ENCODE data around the gene GFRA4. TPM values are rescaled to one million over a fixed set of nuclear protein-coding genes. Genes with fewer than 3 reads are reported as not detected.

The GFRA4 gene
- total and polyA plus RNA-seq, 2 experiments from 2014 or later = not detected

DNA sequence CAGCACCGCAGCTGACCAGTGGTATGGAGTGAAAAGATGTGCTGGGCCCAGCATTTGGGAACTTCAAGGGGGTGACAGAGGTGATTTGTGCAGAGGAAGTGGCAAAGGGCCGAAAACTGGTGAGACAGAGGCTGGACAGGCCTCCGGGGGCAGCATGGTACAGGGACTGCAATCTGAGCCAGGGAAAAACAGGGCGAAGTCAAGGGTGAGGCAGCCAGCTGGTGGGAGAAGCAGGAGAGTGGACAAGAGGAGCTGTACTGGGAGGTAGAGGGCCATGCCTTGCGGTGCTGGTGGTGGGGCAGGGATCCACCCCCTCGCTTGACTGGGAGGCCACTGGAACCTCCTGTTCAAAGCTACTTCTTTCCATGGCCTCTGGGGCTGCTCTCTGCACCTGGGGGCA, 7.3 kb upstream of the GFRA4 start:
- TF ChIP-seq EZH2phosphoT487 (IDR thresholded peaks at IDR 0.05; ENCODE audit: low read depth, severe bottlenecking, unreplicated experiment) = no peak
- TF ChIP-seq, protein P1, sequence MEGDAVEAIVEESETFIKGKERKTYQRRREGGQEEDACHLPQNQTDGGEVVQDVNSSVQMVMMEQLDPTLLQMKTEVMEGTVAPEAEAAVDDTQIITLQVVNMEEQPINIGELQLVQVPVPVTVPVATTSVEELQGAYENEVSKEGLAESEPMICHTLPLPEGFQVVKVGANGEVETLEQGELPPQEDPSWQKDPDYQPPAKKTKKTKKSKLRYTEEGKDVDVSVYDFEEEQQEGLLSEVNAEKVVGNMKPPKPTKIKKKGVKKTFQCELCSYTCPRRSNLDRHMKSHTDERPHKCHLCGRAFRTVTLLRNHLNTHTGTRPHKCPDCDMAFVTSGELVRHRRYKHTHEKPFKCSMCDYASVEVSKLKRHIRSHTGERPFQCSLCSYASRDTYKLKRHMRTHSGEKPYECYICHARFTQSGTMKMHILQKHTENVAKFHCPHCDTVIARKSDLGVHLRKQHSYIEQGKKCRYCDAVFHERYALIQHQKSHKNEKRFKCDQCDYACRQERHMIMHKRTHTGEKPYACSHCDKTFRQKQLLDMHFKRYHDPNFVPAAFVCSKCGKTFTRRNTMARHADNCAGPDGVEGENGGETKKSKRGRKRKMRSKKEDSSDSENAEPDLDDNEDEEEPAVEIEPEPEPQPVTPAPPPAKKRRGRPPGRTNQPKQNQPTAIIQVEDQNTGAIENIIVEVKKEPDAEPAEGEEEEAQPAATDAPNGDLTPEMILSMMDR (IDR thresholded peaks at IDR 0.05; ENCODE audit: poor library complexity) = no peak
- TF ChIP-seq EZH2 (IDR thresholded peaks at IDR 0.05; ENCODE audit: borderline replicate concordance) = no peak

DNA sequence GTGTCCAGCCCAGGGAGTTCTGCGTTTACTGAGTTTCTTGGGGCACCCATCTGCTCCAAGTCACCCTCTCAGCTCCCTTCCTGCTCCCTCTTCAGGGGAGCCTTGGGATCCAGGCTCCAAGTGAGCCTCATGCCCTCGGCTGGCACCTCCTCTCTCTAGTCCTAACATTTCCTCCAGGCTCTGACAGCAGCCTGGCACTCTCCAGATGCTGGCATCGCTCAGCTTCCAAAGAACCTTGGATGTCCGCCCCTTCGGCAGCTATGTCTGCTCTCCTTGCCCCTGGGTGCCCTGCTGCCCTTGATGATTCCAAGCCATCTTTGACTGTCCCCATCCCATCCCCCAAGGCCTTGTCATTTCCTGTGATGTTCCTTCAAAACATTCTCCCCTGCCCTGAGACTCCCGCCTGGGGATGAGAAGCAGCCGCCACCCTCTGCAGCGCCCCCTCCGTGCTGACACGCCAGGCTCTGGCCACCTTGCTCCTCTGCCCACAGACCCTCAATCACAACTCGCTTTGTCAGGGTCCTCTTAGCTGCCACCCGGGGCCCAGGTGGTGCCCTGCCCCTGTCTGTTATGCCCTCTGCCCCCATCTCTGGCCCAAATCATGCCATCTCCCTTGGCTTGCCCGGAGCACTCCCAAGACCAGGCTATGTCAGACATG, 6.6 kb upstream of the GFRA4 start:
- no peak for TF ChIP-seq EZH2 (IDR thresholded peaks at IDR 0.05; ENCODE audit: borderline replicate concordance)
- TF ChIP-seq EZH2phosphoT487 (IDR thresholded peaks at IDR 0.05; ENCODE audit: low read depth, severe bottlenecking, unreplicated experiment) = no peak
- TF ChIP-seq, protein P1 (IDR thresholded peaks at IDR 0.05; ENCODE audit: poor library complexity) = no peak
- H4K20me1 ChIP-seq (ENCODE audit: insufficient read depth, poor library complexity, severe bottlenecking) = no peaks in the 10 kb centered on the region
- no peak overlapping the region for H2AFZ ChIP-seq
- WGBS (ENCODE audit: low lambda C conversion rate, missing lambda C conversion rate) = 87% methylated on average over 13 of the region's 13 CpGs
- no peaks in the 10 kb centered on the region for H3K9me2 ChIP-seq (replicated peaks; ENCODE audit: insufficient read depth)
- H3K4me2 ChIP-seq = no peak overlapping the region
- H3K27me3 ChIP-seq = peaks cover 15% of the 10 kb centered on the region
- H3K9me3 ChIP-seq (ENCODE audit: low read depth) = no peaks in the 10 kb centered on the region
- no peaks in the 10 kb centered on the region for H3K36me3 ChIP-seq (replicated peaks; ENCODE audit: insufficient read depth, low read depth)
- H3K4me1 ChIP-seq (ENCODE audit: insufficient read depth) = peaks cover 6% of the 10 kb centered on the region
- no peak for DNase-seq (ENCODE audit: low spot score)
- no peak overlapping the region for H3K4me3 ChIP-seq
- H3K27ac ChIP-seq = no peak overlapping the region
- H3K79me2 ChIP-seq = no peaks in the 10 kb centered on the region

More for the DNA sequence above, 7.3 kb upstream of the GFRA4 start:
- H4K20me1 ChIP-seq (ENCODE audit: insufficient read depth, poor library complexity, severe bottlenecking) = no peaks in the 10 kb centered on the region
- peaks cover 6% of the 10 kb centered on the region for H3K4me1 ChIP-seq (ENCODE audit: insufficient read depth)
- no peak overlapping the region for H2AFZ ChIP-seq
- no peak overlapping the region for H3K27ac ChIP-seq
- DNase-seq (ENCODE audit: low spot score) = no peak
- H3K27me3 ChIP-seq = peaks cover 19% of the 10 kb centered on the region
- no peaks in the 10 kb centered on the region for H3K9me3 ChIP-seq (ENCODE audit: low read depth)
- no peaks in the 10 kb centered on the region for H3K9me2 ChIP-seq (replicated peaks; ENCODE audit: insufficient read depth)
- H3K36me3 ChIP-seq (replicated peaks; ENCODE audit: insufficient read depth, low read depth) = no peaks in the 10 kb centered on the region
- no peak overlapping the region for H3K4me2 ChIP-seq
- no peak overlapping the region for H3K4me3 ChIP-seq
- WGBS (ENCODE audit: low lambda C conversion rate, missing lambda C conversion rate) = 77% methylated on average over 5 of the region's 6 CpGs
- H3K79me2 ChIP-seq = no peaks in the 10 kb centered on the region

DNA sequence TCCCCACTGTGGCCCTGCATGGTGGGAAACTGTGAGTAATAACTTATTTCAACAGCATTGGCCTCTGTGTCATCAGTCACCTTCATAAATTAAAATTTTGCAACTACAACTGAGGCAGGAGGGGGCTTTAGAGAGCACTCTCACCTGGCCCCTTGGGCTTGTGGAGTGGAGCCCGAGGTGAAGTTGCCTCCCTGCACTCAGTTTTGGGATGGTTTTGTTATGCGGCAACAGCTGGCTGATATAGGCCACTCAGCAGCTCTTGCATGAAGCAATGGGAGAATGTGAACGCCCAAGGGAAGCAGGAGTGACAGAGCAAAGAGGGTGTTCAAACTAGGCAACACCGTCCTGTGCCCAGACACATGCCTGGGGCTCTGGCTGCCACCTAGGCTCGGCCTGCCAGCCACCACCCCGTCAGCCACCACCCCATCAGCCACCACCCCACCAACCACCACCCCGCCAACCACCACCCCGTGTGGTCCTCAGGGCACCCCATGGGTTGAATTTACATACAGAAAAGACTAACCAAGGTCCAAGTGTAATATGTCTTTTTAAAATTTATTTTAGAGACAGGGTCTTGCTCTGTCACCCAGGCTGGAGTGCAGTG, 4.3 kb upstream of the GFRA4 start:
- Histone ChIP-seq H4K20me1 (ENCODE audit: insufficient read depth, poor library complexity, severe bottlenecking) (no peaks in the 10 kb centered on the region), H3K4me1 (ENCODE audit: insufficient read depth) (peaks cover 6% of the 10 kb centered on the region), H2AFZ (no peak overlapping the region), H3K79me2 (no peaks in the 10 kb centered on the region), H3K4me2 (no peak overlapping the region), H3K27me3 (peaks cover 6% of the 10 kb centered on the region), H3K9me2 (replicated peaks; ENCODE audit: insufficient read depth) (no peaks in the 10 kb centered on the region), H3K36me3 (replicated peaks; ENCODE audit: insufficient read depth, low read depth) (no peaks in the 10 kb centered on the region), H3K27ac (no peak overlapping the region), H3K4me3 (no peak overlapping the region), H3K9me3 (ENCODE audit: low read depth) (no peaks in the 10 kb centered on the region)
- no peak for TF ChIP-seq EZH2phosphoT487 (IDR thresholded peaks at IDR 0.05; ENCODE audit: low read depth, severe bottlenecking, unreplicated experiment)
- TF ChIP-seq, protein P1 (IDR thresholded peaks at IDR 0.05; ENCODE audit: poor library complexity) = no peak
- no peak for TF ChIP-seq EZH2 (IDR thresholded peaks at IDR 0.05; ENCODE audit: borderline replicate concordance)
- 96% methylated on average over 7 of the region's 8 CpGs for WGBS (ENCODE audit: low lambda C conversion rate, missing lambda C conversion rate)
- DNase-seq (ENCODE audit: low spot score) = no peak
